Measurements from ENCODE around the gene TEK. TPM values are rescaled to one million over a fixed set of nuclear protein-coding genes. Genes with fewer than 3 reads are reported as not detected.

The TEK gene
- total and polyA plus RNA-seq, 12 donors, result 6.7 to 33.1 (median 15.9) TPM

GRCh38 chr9:27125030-27125429, 16.0 kb downstream of the TEK start:
- TF ChIP-seq, protein P1, sequence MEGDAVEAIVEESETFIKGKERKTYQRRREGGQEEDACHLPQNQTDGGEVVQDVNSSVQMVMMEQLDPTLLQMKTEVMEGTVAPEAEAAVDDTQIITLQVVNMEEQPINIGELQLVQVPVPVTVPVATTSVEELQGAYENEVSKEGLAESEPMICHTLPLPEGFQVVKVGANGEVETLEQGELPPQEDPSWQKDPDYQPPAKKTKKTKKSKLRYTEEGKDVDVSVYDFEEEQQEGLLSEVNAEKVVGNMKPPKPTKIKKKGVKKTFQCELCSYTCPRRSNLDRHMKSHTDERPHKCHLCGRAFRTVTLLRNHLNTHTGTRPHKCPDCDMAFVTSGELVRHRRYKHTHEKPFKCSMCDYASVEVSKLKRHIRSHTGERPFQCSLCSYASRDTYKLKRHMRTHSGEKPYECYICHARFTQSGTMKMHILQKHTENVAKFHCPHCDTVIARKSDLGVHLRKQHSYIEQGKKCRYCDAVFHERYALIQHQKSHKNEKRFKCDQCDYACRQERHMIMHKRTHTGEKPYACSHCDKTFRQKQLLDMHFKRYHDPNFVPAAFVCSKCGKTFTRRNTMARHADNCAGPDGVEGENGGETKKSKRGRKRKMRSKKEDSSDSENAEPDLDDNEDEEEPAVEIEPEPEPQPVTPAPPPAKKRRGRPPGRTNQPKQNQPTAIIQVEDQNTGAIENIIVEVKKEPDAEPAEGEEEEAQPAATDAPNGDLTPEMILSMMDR (IDR thresholded peaks at IDR 0.05), result no peak
- Histone ChIP-seq H3K9me3 (no peaks in the 10 kb centered on the region), H3K27me3 (no peaks in the 10 kb centered on the region), H3K36me3 (no peaks in the 10 kb centered on the region), H3K4me1 (peaks cover 0 to 65% (median 25%) of the 10 kb centered on the region in 9 donors), H3K27ac (peak overlapping the region in 6 of 10 donors; percentile 13 to 70 (median 44)), H3K4me3 (no peak overlapping the region)
- intact Hi-C loops (cut with DNase I), result no loop called here
- 26 to 27% methylated on average over 4 of the region's 4 CpGs for WGBS, 2 donors
- ATAC-seq (peak; percentile 90 to 98 (median 92)), DNase-seq (peak; percentile 49 to 61)

- DNase-seq, result no peak
- H3K36me3 ChIP-seq, result no peaks in the 10 kb centered on the region
- ATAC-seq, result no peak
- intact Hi-C loops (cut with DNase I), result no loop called here
- H3K4me3 ChIP-seq, result no peak overlapping the region
- peaks cover 0 to 58% (median 25%) of the 10 kb centered on the region in 9 donors for H3K4me1 ChIP-seq
- H3K9me3 ChIP-seq, result no peaks in the 10 kb centered on the region
- no peaks in the 10 kb centered on the region for H3K27me3 ChIP-seq
- TF ChIP-seq, protein P1 (IDR thresholded peaks at IDR 0.05), result no peak
- 76 to 81% methylated on average over 5 of the region's 5 CpGs for WGBS, 2 donors
- H3K27ac ChIP-seq, result peak overlapping the region in 1 of 10 donors; percentile 70
Observed at GRCh38 chr9:27125936-27126335, 16.9 kb downstream of the TEK start.

DNA sequence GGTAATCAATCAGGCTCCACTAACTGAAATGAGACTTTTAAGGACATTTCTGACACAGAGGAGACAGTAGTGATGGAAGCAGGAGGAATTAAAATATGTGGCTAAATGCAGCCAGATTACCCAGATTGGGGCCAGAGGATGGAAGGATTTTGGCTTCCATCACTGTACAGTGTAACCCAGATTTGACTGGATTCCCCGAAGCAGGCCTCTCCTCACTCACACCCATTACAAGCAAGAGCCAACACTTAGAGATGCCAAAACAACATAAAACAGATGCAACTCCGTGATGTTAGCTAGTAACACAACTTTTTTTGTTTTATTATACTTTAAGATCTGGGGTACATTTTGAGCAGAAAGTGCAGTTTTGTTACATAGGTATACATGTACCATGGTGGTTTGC, 17.6 kb downstream of the TEK start:
- WGBS, 2 donors, result 56 to 63% methylated on average over 2 of the region's 2 CpGs
- ATAC-seq, result peak in 2 of 8 donors; percentile 56 to 64
- Histone ChIP-seq H3K27ac (no peak overlapping the region), H3K4me1 (peaks cover 0 to 58% (median 25%) of the 10 kb centered on the region in 9 donors), H3K4me3 (no peak overlapping the region), H3K27me3 (no peaks in the 10 kb centered on the region), H3K36me3 (no peaks in the 10 kb centered on the region), H3K9me3 (no peaks in the 10 kb centered on the region)
- DNase-seq, result no peak
- intact Hi-C loops (cut with DNase I), result no loop called here
- TF ChIP-seq, protein P1 (IDR thresholded peaks at IDR 0.05), result no peak

GRCh38 chr9:27129221-27129620, 20.2 kb downstream of the TEK start:
- DNase-seq, result no peak
- intact Hi-C loops (cut with DNase I), result no loop called here
- no peak overlapping the region for H3K27ac ChIP-seq
- WGBS, 2 donors, result 83 to 86% methylated on average over 1 of the region's 1 CpG
- no peak overlapping the region for H3K4me3 ChIP-seq
- peaks cover 0 to 33% (median 23%) of the 10 kb centered on the region in 9 donors for H3K4me1 ChIP-seq
- H3K27me3 ChIP-seq, result no peaks in the 10 kb centered on the region
- TF ChIP-seq, protein P1 (IDR thresholded peaks at IDR 0.05), result no peak
- no peak for ATAC-seq
- no peaks in the 10 kb centered on the region for H3K9me3 ChIP-seq
- no peaks in the 10 kb centered on the region for H3K36me3 ChIP-seq

All from heart right ventricle (tissue), 16 donors.